22Rv1 (cell line): ENCODE measurements around the gene PAM16.

ENCODE experiments used
- H3K27ac ChIP-seq: fragments of 450-650 bp; 2 replicates; pipeline ENCODE4 v1.5.1; 2017
- ZFX ChIP-seq: fragments of 450-650 bp; IDR thresholded peaks from 2 replicates; pipeline ENCODE4 v1.6.1; 2017; ENCODE audit warnings: antibody characterized with exemption, borderline replicate concordance
- TF ChIP-seq, protein P1 (sequence below): fragments of 450-650 bp; IDR thresholded peaks from 2 replicates; pipeline ENCODE4 v1.5.1; 2017; ENCODE audit warnings: mild to moderate bottlenecking

Gene PAM16

DNA sequence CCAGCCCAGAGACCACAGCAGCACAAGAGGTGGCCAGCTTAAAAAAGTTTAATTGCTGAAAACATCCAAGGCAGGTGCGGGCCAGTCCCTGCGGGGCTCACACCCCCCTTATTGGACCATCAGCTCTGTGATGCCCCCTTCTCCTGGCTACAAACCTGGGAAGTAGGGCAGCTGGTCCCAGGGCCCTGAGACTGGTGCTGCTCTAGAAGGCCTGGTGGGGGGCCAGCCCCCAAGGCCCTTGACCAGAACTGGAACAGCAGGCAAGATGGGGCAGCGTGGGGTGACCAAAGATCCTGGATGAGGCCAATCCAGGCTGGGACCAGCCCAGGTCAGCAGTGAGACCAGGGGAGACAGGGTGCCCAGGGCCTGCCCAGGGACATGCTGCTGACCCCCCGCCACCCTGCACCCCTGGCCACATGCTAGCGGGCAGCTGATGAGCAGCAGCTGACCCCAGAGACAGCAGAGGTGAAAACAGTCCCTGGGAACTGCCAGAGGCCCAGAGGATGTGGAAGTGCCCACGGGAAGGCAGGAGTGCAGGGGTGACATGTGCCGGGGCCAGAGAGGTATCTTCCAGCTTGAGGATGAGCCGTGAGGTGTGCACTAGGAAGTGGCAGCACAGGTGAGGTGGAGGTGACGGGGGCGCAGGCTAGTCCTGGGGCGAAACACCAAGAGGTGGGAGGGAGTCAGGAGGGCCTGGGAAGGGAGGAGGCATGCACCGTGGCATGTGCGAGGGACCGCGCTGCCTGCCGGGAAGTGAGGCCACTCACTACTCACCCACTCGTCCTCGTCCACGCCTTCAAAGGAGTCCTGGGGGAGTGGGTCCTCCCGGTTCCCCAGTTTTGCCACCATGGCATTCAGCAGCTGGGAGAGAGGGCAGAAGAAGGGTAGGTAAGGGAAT is 3.6 kb upstream of the PAM16 start:
- no peak for TF ChIP-seq ZFX
- TF ChIP-seq, protein P1, sequence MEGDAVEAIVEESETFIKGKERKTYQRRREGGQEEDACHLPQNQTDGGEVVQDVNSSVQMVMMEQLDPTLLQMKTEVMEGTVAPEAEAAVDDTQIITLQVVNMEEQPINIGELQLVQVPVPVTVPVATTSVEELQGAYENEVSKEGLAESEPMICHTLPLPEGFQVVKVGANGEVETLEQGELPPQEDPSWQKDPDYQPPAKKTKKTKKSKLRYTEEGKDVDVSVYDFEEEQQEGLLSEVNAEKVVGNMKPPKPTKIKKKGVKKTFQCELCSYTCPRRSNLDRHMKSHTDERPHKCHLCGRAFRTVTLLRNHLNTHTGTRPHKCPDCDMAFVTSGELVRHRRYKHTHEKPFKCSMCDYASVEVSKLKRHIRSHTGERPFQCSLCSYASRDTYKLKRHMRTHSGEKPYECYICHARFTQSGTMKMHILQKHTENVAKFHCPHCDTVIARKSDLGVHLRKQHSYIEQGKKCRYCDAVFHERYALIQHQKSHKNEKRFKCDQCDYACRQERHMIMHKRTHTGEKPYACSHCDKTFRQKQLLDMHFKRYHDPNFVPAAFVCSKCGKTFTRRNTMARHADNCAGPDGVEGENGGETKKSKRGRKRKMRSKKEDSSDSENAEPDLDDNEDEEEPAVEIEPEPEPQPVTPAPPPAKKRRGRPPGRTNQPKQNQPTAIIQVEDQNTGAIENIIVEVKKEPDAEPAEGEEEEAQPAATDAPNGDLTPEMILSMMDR, result no peak
- H3K27ac ChIP-seq, result no peak overlapping the region

DNA sequence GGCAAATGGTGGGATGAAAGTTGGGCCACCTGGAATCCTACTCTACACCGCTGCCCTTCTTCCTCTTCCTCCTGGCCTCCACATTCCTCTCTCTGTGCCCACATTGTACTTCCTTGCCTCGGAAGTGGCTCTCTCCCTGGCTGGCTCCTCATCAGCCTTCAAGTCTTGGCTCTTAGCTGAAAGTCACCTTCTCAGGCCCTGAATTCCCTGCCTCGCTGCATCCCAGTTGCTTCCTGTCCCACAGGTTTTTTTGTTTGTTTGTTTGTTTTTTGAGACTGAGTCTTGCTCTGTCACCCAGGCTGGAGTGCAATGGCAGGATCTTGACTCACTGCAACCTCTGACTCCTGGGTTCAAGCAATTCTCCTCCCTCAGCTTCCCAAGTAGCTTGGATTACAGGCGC is 2.6 kb upstream of the PAM16 start:
- TF ChIP-seq, protein P1, result no peak
- TF ChIP-seq ZFX, result no peak
- peak overlapping the region; percentile 17; the same call in 1 of the 2 replicates for H3K27ac ChIP-seq

DNA sequence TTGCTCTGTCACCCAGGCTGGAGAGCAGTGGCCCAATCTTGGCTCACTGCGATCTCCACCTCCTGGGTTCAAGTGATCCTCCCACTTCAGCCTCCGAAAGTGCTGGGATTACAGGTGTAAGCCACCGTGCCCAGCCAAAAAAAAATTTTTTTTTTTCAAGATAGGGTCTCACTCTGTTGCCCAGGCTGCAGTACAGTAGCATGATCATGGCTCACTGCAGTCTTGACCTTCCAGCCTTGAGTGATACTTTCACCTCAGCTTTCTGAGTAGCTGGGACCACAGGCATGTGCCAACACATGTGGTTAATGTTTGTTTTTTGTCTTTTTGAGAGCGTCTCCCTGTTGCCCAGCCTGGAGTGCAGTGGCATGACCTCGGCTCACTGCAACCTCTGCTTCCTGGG is 1.7 kb upstream of the PAM16 start:
- no peak for TF ChIP-seq ZFX
- TF ChIP-seq, protein P1, result no peak
- H3K27ac ChIP-seq, result no peak overlapping the region

DNA sequence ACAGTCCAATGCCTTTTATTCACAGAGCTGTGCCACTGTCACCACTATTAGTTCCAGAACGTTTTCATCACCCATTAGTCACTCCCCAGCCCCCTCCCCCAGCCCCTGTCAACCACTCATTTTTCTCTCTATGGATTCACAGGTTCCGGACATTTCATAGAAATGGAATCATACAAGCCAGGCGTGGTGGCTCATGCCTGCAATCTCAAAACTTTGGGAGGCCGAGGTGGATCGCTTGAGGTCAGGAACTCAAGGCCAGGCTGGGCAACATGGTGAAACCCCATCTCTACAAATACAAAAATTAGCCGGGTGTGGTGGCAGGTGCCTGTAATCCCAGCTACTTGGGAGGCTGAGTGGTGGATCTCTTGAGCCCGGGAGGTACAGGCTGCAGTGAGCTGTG is 759 bp upstream of the PAM16 start:
- no peak overlapping the region for H3K27ac ChIP-seq
- no peak for TF ChIP-seq ZFX
- TF ChIP-seq, protein P1, result no peak

DNA sequence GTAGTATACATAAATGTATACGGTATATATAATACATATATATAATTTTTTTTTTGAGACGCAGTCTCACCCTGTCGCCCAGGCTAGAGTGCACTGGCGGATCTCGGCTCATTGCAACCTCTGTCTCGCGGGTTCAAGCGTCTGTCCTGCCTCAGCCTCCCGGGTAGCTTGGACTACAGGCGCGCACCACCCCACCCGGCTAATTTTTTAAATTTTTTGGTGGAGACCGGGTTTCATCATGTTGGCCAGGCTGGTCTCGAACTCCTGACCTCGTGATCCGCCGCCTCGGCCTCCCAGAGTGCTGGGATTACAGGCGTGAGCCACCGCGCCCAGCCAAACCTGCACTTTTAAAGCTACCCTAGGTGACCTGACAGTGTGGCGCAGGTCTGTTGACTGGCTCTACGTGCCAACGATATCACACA is 745 bp downstream of the PAM16 start:
- peak overlapping the region; percentile 87 for H3K27ac ChIP-seq
- TF ChIP-seq, protein P1, result no peak
- TF ChIP-seq ZFX, result no peak

DNA sequence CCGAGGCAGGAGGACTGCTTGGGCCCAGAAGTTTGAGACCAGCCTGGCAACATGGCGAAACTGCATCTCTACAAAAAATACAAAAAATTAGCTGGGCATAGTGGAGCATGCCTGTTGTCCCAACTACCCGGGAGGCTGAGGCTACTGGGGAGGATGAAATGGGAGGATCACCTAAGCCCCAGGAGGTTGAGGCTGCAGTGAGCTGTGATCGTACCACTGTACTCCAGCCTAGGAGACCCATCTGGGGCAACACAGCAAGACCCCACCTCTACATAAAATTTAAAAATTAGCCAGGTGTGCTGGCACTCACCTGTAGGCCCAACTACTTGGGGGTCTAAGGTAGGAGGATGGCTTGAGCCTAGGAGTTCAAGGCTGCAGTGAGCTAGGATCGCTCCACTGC is 1.8 kb downstream of the PAM16 start:
- TF ChIP-seq, protein P1, result no peak
- no peak for TF ChIP-seq ZFX
- no peak overlapping the region for H3K27ac ChIP-seq

DNA sequence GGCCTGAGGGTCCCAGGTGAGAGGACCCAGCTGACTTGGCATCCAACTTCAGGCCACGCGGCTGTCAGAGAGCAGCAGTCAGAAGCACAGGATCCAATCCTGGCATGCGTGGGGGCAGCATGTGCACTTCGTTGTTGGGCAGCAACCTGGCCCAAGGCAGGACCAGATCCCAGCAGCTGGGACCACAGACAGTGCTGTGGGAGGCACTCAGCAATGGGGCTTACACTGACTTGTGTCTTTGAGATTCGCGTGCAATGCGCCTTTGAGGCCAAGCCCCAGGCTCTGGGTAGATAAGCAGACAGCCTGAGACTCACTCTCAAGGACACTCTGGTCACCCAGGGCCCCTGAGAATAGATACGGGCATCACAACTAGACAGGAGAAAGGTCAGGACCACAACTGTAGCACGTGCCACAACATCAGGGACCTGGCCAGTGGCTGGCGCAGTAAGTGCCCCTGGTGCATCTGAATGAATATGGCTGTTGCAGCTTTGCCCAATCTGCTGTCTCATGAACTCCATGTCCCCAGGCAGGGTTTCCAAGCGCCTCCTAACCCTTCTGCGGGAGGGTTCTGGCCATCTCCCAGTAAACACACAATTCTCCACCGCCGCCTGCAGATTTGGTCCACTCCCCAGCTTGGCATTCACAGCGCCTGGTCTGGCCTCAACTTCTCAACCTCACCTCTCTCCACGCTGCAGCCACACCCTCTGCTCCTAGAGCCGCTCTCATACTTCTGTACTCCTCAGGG is 3.2 kb downstream of the PAM16 start:
- H3K27ac ChIP-seq, result no peak overlapping the region; the same call in 1 of the 2 replicates
- TF ChIP-seq, protein P1, result no peak
